SK-N-SH treated with all-trans-retinoic acid at 6 μM for 48 hours (cell line): ENCODE measurements around the gene GEMIN5.

Source experiments
- ATAC-seq: fragments of 200-7000 bp; cut with Tn5 transposase; 3 replicates; pipeline ENCODE4 v1.9.1; 2020; ENCODE audit warnings: mild to moderate bottlenecking, moderate library complexity
- BACH2 ChIP-seq: fragments of 250-450 bp; sonication (Bioruptor Pico); IDR thresholded peaks from 2 replicates; pipeline ENCODE4 v1.9.0; 2021; ENCODE audit warnings: mild to moderate bottlenecking, borderline replicate concordance
- CSDC2 ChIP-seq: fragments of 250-450 bp; sonication (Bioruptor Pico); IDR thresholded peaks from 2 replicates; pipeline ENCODE4 v1.5.0; 2020; ENCODE audit warnings: mild to moderate bottlenecking, moderate library complexity
- ESRRG ChIP-seq: fragments of 250-450 bp; sonication (Bioruptor Pico); IDR thresholded peaks from 2 replicates; pipeline ENCODE4 v1.6.1; 2021; ENCODE audit warnings: mild to moderate bottlenecking
- GLIS3 ChIP-seq: fragments of 250-450 bp; sonication (Bioruptor Pico); IDR thresholded peaks from 2 replicates; pipeline ENCODE4 v1.5.0; 2020; ENCODE audit warnings: mild to moderate bottlenecking, moderate library complexity
- ISL1 ChIP-seq: fragments of 250-450 bp; sonication (Bioruptor Pico); IDR thresholded peaks from 2 replicates; pipeline ENCODE4 v2.1.2; 2022; ENCODE audit warnings: mild to moderate bottlenecking, moderate library complexity
- OSR1 ChIP-seq: fragments of 250-450 bp; sonication (Bioruptor Pico); IDR thresholded peaks from 2 replicates; pipeline ENCODE4 v1.8.0; 2022; ENCODE audit warnings: moderate library complexity, mild to moderate bottlenecking, inconsistent platforms
- PATZ1 ChIP-seq: fragments of 250-450 bp; sonication (Bioruptor Pico); IDR thresholded peaks from 2 replicates; pipeline ENCODE4 v1.8.0; 2020; ENCODE audit warnings: mild to moderate bottlenecking, moderate library complexity, borderline replicate concordance
- PPARA ChIP-seq: fragments of 250-450 bp; sonication (Bioruptor Pico); IDR thresholded peaks from 2 replicates; pipeline ENCODE4 v1.5.0; 2020; ENCODE audit warnings: mild to moderate bottlenecking, borderline replicate concordance
- RARB ChIP-seq: fragments of 250-450 bp; sonication (Bioruptor Pico); IDR thresholded peaks from 2 replicates; pipeline ENCODE4 v1.8.0; 2021; ENCODE audit warnings: mild to moderate bottlenecking, moderate library complexity
- SNAI2 ChIP-seq: fragments of 250-450 bp; sonication (Bioruptor Pico); IDR thresholded peaks from 2 replicates; pipeline ENCODE4 v1.5.0; 2020; ENCODE audit warnings: mild to moderate bottlenecking, moderate library complexity
- TCF4 ChIP-seq: fragments of 250-450 bp; sonication (Bioruptor Pico); IDR thresholded peaks from 2 replicates; pipeline ENCODE4 v1.8.0; 2021; ENCODE audit warnings: mild to moderate bottlenecking, moderate library complexity, borderline replicate concordance
- TSHZ2 ChIP-seq: fragments of 250-450 bp; sonication (Bioruptor Pico); IDR thresholded peaks from 2 replicates; pipeline ENCODE4 v1.5.0; 2020; ENCODE audit warnings: mild to moderate bottlenecking, moderate library complexity
- ZC3H10 ChIP-seq: fragments of 250-450 bp; sonication (Bioruptor Pico); IDR thresholded peaks from 2 replicates; pipeline ENCODE4 v1.5.1; 2021; ENCODE audit warnings: mild to moderate bottlenecking, moderate library complexity
- ZFP3 ChIP-seq: fragments of 250-450 bp; sonication (Bioruptor Pico); IDR thresholded peaks from 2 replicates; pipeline ENCODE4 v1.5.0; 2020; ENCODE audit warnings: mild to moderate bottlenecking, moderate library complexity
- ZFP30 ChIP-seq: fragments of 450-650 bp; formaldehyde crosslinking; IDR thresholded peaks from 2 replicates; pipeline ENCODE4 v1.5.0; 2022; ENCODE audit warnings: mild to moderate bottlenecking, moderate library complexity
- ZNF565 ChIP-seq: fragments of 450-650 bp; formaldehyde crosslinking; conservative IDR thresholded peaks from 2 replicates; pipeline ENCODE4 v1.5.0; 2020; ENCODE audit warnings: low read depth, mild to moderate bottlenecking, moderate library complexity
- ZNF8 ChIP-seq: fragments of 450-650 bp; formaldehyde crosslinking; IDR thresholded peaks from 2 replicates; pipeline ENCODE4 v1.5.0; 2020; ENCODE audit warnings: mild to moderate bottlenecking, moderate library complexity
- TF ChIP-seq, protein P1 (sequence below): fragments of 250-450 bp; sonication (Bioruptor Pico); IDR thresholded peaks from 2 replicates; pipeline ENCODE4 v1.5.1; 2021; ENCODE audit warnings: mild to moderate bottlenecking, moderate library complexity
- TF ChIP-seq, protein P2 (sequence below): fragments of 250-450 bp; sonication (Bioruptor Pico); IDR thresholded peaks from 2 replicates; pipeline ENCODE4 v1.8.0; 2021; ENCODE audit warnings: low read depth, mild to moderate bottlenecking, moderate library complexity, borderline replicate concordance

The GEMIN5 gene

DNA sequence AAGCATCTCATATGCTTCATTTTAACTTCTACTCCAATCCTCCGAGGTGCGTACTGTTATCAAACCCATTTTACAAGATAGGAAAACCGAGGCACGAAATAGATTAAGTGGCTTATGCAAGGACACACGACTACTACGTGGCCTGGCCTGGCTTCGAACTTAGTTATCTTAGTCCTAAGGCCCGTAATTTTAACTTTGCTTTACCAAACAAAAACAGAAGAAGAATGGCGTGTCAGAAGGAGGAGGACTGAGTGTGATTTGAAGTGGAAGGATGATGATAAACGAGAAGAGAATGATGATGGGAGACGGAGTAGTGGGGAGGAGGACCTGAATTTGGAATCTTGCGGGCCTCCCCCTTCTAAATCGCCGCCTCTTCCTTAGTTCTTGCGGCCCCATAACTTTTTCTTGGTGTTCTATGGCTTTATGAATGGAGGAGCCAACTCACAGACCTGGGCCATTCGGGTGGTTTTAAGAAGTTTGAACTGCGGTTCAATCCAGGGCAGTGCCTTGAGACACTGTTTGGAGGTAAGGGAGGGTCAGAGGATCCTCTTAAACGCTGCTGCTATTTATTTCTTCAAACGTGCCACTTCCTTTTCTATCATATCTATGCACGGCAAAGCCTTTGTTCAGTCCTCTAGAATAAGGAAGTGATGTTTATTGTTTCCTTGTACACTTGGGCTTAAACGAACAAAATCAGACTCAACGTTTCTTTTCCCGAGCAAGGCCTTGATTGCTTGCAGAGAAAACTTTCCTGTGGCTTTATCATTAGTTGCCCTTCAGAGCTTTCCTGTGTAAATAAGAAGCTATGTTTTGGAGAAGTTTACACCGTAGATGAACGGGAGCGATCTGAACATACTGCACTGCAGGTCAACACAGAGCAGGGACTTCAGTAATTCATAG, 78.8 kb downstream of the GEMIN5 start:
- TF ChIP-seq ESRRG (CRISPR knock-in tag) (no peak), GLIS3 (CRISPR knock-in tag) (no peak), OSR1 (CRISPR knock-in tag) (no peak), ZNF565 (no peak), ZNF8 (CRISPR knock-in tag) (no peak), ISL1 (no peak), ZC3H10 (CRISPR knock-in tag) (no peak), TCF4 (CRISPR knock-in tag) (no peak), RARB (no peak), BACH2 (no peak), ZFP30 (CRISPR knock-in tag) (no peak), SNAI2 (CRISPR knock-in tag) (no peak)
- TF ChIP-seq, protein P1, sequence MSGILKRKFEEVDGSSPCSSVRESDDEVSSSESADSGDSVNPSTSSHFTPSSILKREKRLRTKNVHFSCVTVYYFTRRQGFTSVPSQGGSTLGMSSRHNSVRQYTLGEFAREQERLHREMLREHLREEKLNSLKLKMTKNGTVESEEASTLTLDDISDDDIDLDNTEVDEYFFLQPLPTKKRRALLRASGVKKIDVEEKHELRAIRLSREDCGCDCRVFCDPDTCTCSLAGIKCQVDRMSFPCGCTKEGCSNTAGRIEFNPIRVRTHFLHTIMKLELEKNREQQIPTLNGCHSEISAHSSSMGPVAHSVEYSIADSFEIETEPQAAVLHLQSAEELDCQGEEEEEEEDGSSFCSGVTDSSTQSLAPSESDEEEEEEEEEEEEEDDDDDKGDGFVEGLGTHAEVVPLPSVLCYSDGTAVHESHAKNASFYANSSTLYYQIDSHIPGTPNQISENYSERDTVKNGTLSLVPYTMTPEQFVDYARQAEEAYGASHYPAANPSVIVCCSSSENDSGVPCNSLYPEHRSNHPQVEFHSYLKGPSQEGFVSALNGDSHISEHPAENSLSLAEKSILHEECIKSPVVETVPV (CRISPR knock-in tag): no peak
- no peak for ATAC-seq

- ATAC-seq: peak; percentile 88
Observed at GRCh38 chr5:154858297-154858971, 79.6 kb downstream of the GEMIN5 start, which contains the start of gene CNOT8. Gene CNOT8, plus strand, starts transcription at chr5:154858627. Its CDS starts 4,652 bp downstream, at chr5:154863279.

GRCh38 chr5:154857530-154858296, 80.3 kb downstream of the GEMIN5 start:
- ATAC-seq: peak; percentile 90
- TF ChIP-seq PATZ1 (CRISPR knock-in tag) (peak; percentile 97), ESRRG (CRISPR knock-in tag) (no peak), PPARA (CRISPR knock-in tag) (no peak), GLIS3 (CRISPR knock-in tag) (no peak; the same call in 1 of the 2 replicates), ZFP30 (CRISPR knock-in tag) (no peak), ZFP3 (0 out of 2 replicates have a peak, but pooled peaks have one; percentile 13), OSR1 (CRISPR knock-in tag) (no peak), BACH2 (no peak), CSDC2 (no peak), ZC3H10 (CRISPR knock-in tag) (no peak; the same call in 1 of the 2 replicates), SNAI2 (CRISPR knock-in tag) (no peak), RARB (no peak)
- TF ChIP-seq, protein P2, sequence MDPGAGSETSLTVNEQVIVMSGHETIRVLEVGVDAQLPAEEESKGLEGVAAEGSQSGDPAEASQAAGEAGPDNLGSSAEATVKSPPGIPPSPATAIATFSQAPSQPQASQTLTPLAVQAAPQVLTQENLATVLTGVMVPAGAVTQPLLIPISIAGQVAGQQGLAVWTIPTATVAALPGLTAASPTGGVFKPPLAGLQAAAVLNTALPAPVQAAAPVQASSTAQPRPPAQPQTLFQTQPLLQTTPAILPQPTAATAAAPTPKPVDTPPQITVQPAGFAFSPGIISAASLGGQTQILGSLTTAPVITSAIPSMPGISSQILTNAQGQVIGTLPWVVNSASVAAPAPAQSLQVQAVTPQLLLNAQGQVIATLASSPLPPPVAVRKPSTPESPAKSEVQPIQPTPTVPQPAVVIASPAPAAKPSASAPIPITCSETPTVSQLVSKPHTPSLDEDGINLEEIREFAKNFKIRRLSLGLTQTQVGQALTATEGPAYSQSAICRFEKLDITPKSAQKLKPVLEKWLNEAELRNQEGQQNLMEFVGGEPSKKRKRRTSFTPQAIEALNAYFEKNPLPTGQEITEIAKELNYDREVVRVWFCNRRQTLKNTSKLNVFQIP (CRISPR knock-in tag): peak; percentile 43; the same call in 1 of the 2 replicates
- TF ChIP-seq, protein P1 (CRISPR knock-in tag): no peak

More at GRCh38 chr5:154858297-154858971, 79.6 kb downstream of the GEMIN5 start, which contains the start of gene CNOT8:
- 0 out of 2 replicates have a peak, but pooled peaks have one; percentile 45 for TF ChIP-seq TSHZ2
- TF ChIP-seq, protein P1 (CRISPR knock-in tag): no peak
